Measurements from ENCODE around the gene LAIR1.
A peak's percentile ranks its signal among the peaks of the same experiment; 100 is the strongest.

The LAIR1 gene

DNA sequence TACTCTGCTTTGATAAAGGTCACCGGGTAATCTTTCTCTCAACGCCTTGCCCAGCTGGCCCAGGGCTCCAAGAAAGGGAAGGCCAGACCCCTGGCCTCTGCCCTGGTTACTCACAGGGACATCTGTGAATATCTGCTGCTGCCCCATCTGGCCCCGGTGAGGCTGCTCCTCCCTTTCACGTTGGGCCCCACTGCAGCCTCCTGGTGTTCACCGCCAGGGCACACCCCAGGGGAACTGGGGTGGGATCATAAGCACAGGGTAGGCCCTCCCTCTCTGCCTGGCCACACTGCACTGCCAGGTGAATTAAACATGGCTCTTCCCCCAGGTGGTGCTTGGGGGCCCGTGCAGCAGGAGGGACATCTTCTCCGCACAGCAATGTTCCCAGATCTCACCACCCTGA is 12.7 kb downstream of the LAIR1 start:
- Histone ChIP-seq H3K4me1 (peaks cover 87% of the 10 kb centered on the region), H3K4me3 (no peak overlapping the region), H4K20me1 (no peaks in the 10 kb centered on the region), H3K9ac (peak overlapping the region; percentile 44; the same call in 1 of the 2 replicates), H3K36me3 (peaks cover 29% of the 10 kb centered on the region), H3K27me3 (no peaks in the 10 kb centered on the region), H3K9me3 (no peaks in the 10 kb centered on the region), H3K4me2 (peak overlapping the region; percentile 81), H3K27ac (peak overlapping the region; percentile 63)
- TF ChIP-seq Cebpa-rat (IDR thresholded peaks at IDR 0.05) = no peak

DNA sequence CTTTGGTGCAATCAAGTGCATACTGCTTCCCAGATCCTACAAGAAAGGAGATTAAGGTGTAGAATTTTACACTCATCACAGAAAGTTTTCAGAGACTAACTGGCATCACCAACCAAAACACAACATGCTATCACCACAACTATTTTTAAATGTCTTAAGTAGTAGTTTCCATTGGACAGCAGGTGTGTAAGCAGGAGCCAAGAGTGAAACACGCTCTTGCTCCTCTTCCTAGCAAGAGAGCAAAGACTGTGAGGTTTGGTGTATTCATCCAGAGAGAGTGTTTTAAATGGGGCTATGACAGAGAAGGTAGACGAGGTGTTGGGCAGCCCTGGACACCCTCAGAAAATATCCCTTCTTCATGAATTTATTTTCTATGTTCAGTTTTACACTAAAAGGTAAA is 13.3 kb downstream of the LAIR1 start:
- peaks cover 26% of the 10 kb centered on the region for H3K36me3 ChIP-seq
- no peak for TF ChIP-seq Cebpa-rat (IDR thresholded peaks at IDR 0.05)
- H3K9me3 ChIP-seq = no peaks in the 10 kb centered on the region
- H3K4me1 ChIP-seq = peaks cover 87% of the 10 kb centered on the region
- no peaks in the 10 kb centered on the region for H4K20me1 ChIP-seq
- H3K27me3 ChIP-seq = no peaks in the 10 kb centered on the region
- H3K4me2 ChIP-seq = peak overlapping the region; percentile 81
- H3K9ac ChIP-seq = no peak overlapping the region; the same call in 1 of the 2 replicates
- no peak overlapping the region for H3K27ac ChIP-seq
- H3K4me3 ChIP-seq = no peak overlapping the region

DNA sequence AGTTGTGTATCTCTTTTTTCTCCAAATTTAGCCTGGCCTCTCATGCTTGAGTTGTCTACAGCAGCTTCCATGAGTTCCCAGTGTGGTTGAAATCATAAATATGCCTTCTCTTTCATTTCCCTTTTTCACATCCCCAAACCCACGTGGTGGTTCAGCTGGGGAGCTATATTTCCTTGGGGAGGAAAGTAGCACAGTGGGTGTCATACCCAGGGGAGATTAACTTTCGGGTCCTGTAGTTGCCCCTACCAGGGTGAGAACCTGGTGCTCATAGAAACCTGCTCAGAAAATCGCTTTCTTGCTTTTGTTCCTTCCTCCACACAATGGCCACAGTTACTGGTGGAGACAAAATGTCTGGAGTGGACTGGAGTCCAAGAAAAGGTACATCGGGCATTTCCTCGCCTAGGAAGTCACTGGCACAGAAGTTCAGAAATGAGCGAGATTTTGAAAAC is 18.8 kb downstream of the LAIR1 start:
- H3K36me3 ChIP-seq = no peaks in the 10 kb centered on the region
- H3K4me3 ChIP-seq = peak overlapping the region; percentile 21; the same call in 1 of the 2 replicates
- H3K9me3 ChIP-seq = no peaks in the 10 kb centered on the region
- peak overlapping the region; percentile 71 for H3K9ac ChIP-seq
- H3K27ac ChIP-seq = peak overlapping the region; percentile 84
- H3K4me1 ChIP-seq = peaks cover 92% of the 10 kb centered on the region
- H4K20me1 ChIP-seq = no peaks in the 10 kb centered on the region
- H3K4me2 ChIP-seq = peak overlapping the region; percentile 85
- TF ChIP-seq Cebpa-rat (IDR thresholded peaks at IDR 0.05) = no peak
- H3K27me3 ChIP-seq = no peaks in the 10 kb centered on the region

DNA sequence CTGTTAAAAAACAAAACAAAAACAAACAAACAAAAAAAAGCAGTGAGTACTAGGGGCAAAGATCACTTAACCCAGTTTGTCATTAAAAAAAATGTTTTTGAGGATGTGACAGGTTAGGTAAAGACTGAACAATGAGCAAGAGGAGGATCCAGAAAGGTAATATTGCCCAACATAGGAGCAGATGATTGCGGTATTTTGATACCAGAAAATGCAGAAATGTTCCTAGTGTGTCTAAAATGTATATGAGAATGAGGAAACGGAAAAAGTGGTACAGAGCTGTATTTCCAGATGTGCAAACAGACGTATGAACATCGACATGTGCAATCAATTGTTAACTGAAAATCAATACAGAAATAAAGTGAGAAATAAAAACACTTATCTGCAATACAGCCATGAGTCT is 20.9 kb downstream of the LAIR1 start:
- Histone ChIP-seq H3K9me3 (no peaks in the 10 kb centered on the region), H3K9ac (no peak overlapping the region; the same call in 1 of the 2 replicates), H3K27me3 (no peaks in the 10 kb centered on the region), H4K20me1 (no peaks in the 10 kb centered on the region), H3K4me3 (no peak overlapping the region), H3K4me2 (peak overlapping the region; percentile 85), H3K36me3 (no peaks in the 10 kb centered on the region), H3K27ac (peak overlapping the region; percentile 84), H3K4me1 (peaks cover 99% of the 10 kb centered on the region)
- TF ChIP-seq Cebpa-rat (IDR thresholded peaks at IDR 0.05) = no peak; the same call in 1 of the 2 replicates

DNA sequence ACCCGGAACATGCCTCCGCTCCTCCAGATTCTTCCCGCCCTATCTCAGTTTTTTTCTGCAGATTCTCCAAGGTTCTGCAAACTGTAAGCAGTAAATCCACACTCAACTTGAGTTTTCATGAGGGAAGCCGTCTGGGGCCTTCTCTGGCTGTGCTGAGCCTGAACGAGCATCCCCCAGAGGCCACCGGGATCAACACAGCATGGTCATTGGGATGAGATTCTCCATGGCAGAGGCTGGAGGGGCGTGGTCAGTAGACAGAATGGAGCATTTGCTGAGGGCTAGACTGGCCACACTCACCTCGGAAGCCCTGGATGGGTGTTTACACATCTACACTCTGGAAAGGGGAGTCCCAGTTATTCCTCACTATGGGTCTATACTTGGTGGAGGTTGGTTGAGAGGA is 23.4 kb downstream of the LAIR1 start:
- Histone ChIP-seq H3K9me3 (no peaks in the 10 kb centered on the region), H3K27me3 (no peaks in the 10 kb centered on the region), H3K36me3 (no peaks in the 10 kb centered on the region), H3K4me2 (peak overlapping the region; percentile 95), H3K4me3 (no peak overlapping the region), H3K27ac (no peak overlapping the region; the same call in 1 of the 2 replicates), H3K9ac (no peak overlapping the region), H4K20me1 (no peaks in the 10 kb centered on the region), H3K4me1 (peaks cover 98% of the 10 kb centered on the region)
- TF ChIP-seq Cebpa-rat (IDR thresholded peaks at IDR 0.05) = no peak

DNA sequence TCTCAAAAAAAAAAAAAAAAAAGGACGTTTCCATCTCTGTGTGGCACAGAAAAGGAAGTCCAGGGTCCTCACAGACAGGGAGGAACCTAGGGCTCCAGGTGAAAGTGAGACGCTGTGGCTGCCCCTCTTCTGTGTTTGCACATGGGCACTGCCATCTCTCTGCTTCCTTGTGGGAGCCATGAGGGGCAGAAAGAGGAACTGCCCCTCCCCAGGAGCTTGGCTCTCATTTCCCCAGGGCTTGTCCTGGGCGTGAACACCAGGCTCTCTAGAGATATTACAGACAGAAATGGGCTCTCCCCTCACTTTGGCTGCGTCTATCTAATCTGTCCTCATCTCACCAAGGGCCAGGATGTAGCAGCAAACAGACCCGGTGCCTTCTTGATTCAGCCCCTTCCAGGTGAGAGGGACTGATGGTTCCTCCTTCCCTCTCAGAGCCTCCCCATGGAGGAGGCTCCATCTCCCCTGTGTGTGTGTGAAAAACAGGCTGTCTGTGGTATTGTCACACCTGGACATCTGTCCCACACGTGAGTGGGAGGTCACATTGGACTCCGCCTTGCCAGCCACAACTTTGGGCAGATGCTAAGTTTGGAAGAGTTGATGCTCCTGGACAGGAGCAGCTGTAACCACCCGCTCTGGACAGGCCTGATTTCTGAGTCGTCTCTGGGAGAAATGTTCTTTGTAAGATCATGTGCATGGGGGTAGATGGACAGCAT is 24.9 kb downstream of the LAIR1 start:
- no peak for TF ChIP-seq Cebpa-rat (IDR thresholded peaks at IDR 0.05)
- Histone ChIP-seq H3K27ac (peak overlapping the region; percentile 69), H3K9me3 (no peaks in the 10 kb centered on the region), H3K36me3 (no peaks in the 10 kb centered on the region), H3K9ac (peak overlapping the region; percentile 27; the same call in 1 of the 2 replicates), H4K20me1 (no peaks in the 10 kb centered on the region), H3K4me3 (no peak overlapping the region; the same call in 1 of the 2 replicates), H3K4me1 (peaks cover 94% of the 10 kb centered on the region), H3K4me2 (peak overlapping the region; percentile 95), H3K27me3 (no peaks in the 10 kb centered on the region)

DNA sequence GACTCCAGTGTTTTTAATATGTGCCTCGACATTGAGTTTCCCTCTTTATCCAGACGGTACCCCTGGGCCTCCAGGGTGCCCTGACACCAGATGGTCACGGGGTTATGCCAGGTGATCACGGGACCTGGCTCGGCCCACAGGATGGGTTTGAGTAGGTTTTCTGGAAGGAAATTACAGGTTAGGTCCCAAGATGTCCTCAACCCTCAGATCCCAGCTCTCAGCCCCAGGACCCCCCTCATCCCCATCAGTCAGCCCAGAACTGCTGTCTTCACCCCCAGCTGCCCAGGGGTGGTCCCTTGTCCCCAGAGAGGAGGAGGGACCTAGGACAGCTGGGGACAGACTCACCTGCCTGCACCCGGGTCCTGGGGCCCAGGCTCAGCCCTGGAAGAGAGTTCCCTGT is 26.2 kb downstream of the LAIR1 start:
- H3K27ac ChIP-seq = peak overlapping the region; percentile 69
- H3K27me3 ChIP-seq = no peaks in the 10 kb centered on the region
- H4K20me1 ChIP-seq = no peaks in the 10 kb centered on the region
- TF ChIP-seq Cebpa-rat (IDR thresholded peaks at IDR 0.05) = no peak
- H3K36me3 ChIP-seq = no peaks in the 10 kb centered on the region
- H3K4me2 ChIP-seq = peak overlapping the region; percentile 95
- no peak overlapping the region for H3K4me3 ChIP-seq
- peaks cover 92% of the 10 kb centered on the region for H3K4me1 ChIP-seq
- H3K9me3 ChIP-seq = no peaks in the 10 kb centered on the region
- no peak overlapping the region for H3K9ac ChIP-seq

DNA sequence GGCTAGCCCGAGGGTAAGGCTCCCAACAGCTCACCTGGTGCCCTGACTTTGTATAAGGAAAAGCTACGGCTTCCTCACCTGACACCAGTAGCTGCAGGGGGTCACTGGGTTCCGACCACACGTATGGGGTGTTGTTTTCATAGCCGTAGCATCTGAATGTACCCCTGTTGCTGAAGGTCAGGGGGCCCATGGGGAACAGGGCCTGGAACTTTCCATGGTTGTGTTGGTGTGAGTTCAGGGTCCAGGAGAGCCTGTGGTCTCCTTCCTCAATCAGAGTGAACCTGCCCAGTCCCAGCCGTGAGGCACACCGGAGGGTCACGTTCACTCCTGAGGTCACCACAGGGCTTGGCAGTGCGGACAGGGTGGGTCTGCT is 26.9 kb downstream of the LAIR1 start:
- H3K27ac ChIP-seq = peak overlapping the region; percentile 69
- no peaks in the 10 kb centered on the region for H4K20me1 ChIP-seq
- no peak for TF ChIP-seq Cebpa-rat (IDR thresholded peaks at IDR 0.05)
- no peaks in the 10 kb centered on the region for H3K9me3 ChIP-seq
- H3K9ac ChIP-seq = no peak overlapping the region
- H3K4me1 ChIP-seq = peaks cover 92% of the 10 kb centered on the region
- no peaks in the 10 kb centered on the region for H3K27me3 ChIP-seq
- no peaks in the 10 kb centered on the region for H3K36me3 ChIP-seq
- no peak overlapping the region for H3K4me3 ChIP-seq
- 0 out of 2 replicates have a peak overlapping the region, but pooled peaks have one; percentile 95 for H3K4me2 ChIP-seq

DNA sequence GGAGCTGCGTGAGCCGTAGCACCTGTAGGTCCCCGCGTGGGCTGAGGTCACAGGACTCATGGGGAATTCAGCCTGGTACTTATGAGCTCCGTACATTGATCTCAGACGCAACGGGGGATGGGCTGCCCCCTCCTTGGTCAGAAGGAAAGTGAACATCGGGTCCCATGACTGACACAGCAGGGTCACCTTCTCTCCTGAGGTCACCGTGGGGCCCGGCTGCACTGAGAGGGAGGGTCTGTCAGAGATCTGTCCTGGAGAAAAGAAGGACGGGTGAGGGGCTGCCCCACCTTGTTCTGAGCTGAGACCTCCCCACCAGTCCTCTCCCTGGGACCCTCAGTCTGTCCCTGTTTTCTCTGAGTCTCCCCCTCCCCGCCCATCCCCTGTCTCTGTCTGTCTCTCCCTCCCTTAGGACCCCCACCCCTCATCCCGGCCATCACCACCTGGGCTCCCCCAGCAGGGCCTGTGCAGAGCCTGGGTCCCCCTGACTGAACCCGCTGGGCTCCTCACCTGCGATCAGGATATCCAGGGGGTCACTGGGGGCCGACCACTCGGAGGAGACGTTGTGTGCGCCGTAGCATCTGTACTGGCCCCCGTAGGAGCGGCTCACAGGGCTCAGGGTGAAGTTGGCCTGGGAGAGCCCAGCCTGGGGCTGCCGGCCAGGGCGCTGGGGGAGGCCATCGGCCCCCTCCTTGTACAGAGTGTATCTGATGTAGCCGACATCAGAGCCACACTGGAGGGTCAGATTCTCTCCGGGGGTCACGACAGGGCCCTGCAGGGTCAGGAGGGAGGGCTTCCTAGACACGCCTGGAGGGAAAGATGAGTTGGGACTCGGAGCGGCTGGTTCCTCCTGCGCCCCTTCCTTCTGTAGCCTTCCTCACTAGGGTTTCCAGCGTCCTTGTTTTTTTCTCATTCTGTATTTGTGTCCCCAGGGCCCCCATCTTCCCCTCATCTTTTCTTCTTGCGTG is 27.6 kb downstream of the LAIR1 start:
- H3K4me1 ChIP-seq = peaks cover 92% of the 10 kb centered on the region
- H3K36me3 ChIP-seq = no peaks in the 10 kb centered on the region
- no peaks in the 10 kb centered on the region for H4K20me1 ChIP-seq
- peak overlapping the region; percentile 95 for H3K4me2 ChIP-seq
- H3K4me3 ChIP-seq = no peak overlapping the region
- H3K9ac ChIP-seq = no peak overlapping the region
- peak overlapping the region; percentile 69 for H3K27ac ChIP-seq
- TF ChIP-seq Cebpa-rat (IDR thresholded peaks at IDR 0.05) = no peak
- no peaks in the 10 kb centered on the region for H3K9me3 ChIP-seq
- H3K27me3 ChIP-seq = no peaks in the 10 kb centered on the region
